ENCODE data around the gene CLTB. TPM values are rescaled to one million over a fixed set of nuclear protein-coding genes. Genes with fewer than 3 reads are reported as not detected.
A peak's percentile ranks its signal among the peaks of the same experiment; 100 is the strongest.

CLTB gene
- total and polyA plus RNA-seq, 2 of the 4 experiments (the other 2 are of a cell fraction) = 87.6 to 99.9 TPM

DNA sequence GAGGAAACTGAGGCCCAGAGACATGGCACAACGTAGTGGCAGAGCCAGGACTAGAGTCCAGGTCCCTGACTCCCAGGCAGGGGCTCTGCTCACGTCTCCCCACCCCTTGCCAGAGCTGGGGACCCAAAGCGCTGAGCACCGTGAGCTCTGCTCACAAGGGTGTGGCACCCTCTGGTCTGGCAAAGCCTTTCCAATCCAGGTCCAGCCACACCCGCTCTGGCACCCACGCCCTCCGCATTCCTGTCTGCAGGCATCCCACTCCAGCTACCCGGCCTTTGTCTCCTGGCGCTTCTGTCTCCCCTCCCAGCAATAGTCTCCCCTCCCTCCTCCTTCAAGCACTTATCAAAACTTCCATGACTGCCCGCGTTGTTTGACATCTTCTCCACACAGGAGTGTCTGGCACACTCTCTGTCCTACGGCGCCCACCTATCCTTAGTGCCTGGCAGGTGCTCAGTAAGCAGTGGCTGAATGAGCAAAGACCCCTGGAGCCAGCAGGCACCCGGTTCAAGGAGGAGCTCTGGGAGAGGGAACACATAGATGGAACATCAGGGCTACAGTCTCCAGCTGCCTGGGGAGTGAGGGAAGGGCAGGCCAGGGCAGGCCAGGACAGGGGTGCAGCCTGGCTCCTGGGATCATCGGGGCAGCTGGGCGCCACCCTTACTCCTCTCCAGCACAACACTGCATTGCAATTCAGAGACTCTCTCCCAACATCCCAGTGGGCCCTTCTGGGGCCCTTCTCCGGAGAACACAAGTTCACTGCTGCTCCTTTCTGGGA, 15.8 kb downstream of the CLTB start:
- peaks cover 4% of the 10 kb centered on the region; the same call in 1 of the 2 replicates for H4K20me1 ChIP-seq (ENCODE audit: insufficient read depth, low read length)
- H4K8ac ChIP-seq (ENCODE audit: low read depth in 2 of 2, low read length in 2 of 2) = no peak overlapping the region
- H3K36me3 ChIP-seq (ENCODE audit: control insufficient read depth, insufficient read depth, low read length) = peaks cover 14% of the 10 kb centered on the region
- no peak overlapping the region for H3K4ac ChIP-seq (ENCODE audit: low read depth, low read length)
- H3K4me1 ChIP-seq (ENCODE audit: control insufficient read depth, insufficient read depth, low read length) = no peaks in the 10 kb centered on the region; the same call in 1 of the 2 replicates
- WGBS, 2 experiments (ENCODE audit: extremely low coverage in 2 of 2, insufficient read length in 1 of 2) = 88% methylated on average over 7 of the region's 17 CpGs; no CpG with 5 or more reads in 1 of the 2 experiments
- H3K79me1 ChIP-seq (ENCODE audit: low read depth in 1 of 2, low read length in 2 of 2) = peaks cover 6 to 19% of the 10 kb centered on the region in 2 experiments; a peak in 3 of 4 replicates
- H2AK9ac ChIP-seq (replicated peaks; ENCODE audit: low read depth, low read length, poor library complexity) = peak overlapping the region; percentile 42
- no peaks in the 10 kb centered on the region for H3K9me3 ChIP-seq (ENCODE audit: control insufficient read depth, insufficient read depth, low read length)
- no peak overlapping the region for H3K23ac ChIP-seq (ENCODE audit: low read depth, low read length)
- H3K4me3 ChIP-seq (ENCODE audit: insufficient read depth, low read depth, low read length) = no peak overlapping the region
- CTCF ChIA-PET = no interaction called here
- ATAC-seq (ENCODE audit: low read depth) (no peak), DNase-seq (no peak)
- peak overlapping the region; percentile 32 for H2AFZ ChIP-seq (replicated peaks; ENCODE audit: low read length, poor library complexity)
- H3K4me2 ChIP-seq (ENCODE audit: low read depth, low read length) = no peak overlapping the region
- H3K9me1 ChIP-seq (ENCODE audit: insufficient read depth, low read length) = no peaks in the 10 kb centered on the region; the same call in 1 of the 2 replicates
- intact Hi-C loops (cut with micrococcal nuclease) (no loop called here), in situ Hi-C loops (cut with MboI; ENCODE audit: low sequenced_read_pairs) (no loop called here), dilution Hi-C loops (cut with HindIII; ENCODE audit: low sequenced_read_pairs, unreplicated experiment) (no loop called here)
- H3K9ac ChIP-seq (ENCODE audit: low read depth, low read length) = no peak overlapping the region
- H2BK120ac ChIP-seq (ENCODE audit: low read depth, low read length) = no peak overlapping the region
- BruUV-seq (replicated peaks) = no TSS peak
- H2BK15ac ChIP-seq (ENCODE audit: low read depth, low read length) = no peak overlapping the region
- H3K56ac ChIP-seq (ENCODE audit: extremely low read depth, insufficient read depth, low read length) = no peak overlapping the region
- no peak overlapping the region for H3K27ac ChIP-seq (ENCODE audit: insufficient read depth, low read length)
- H4K5ac ChIP-seq (ENCODE audit: low read depth, low read length) = no peak overlapping the region
- no peak overlapping the region for H2AK5ac ChIP-seq (ENCODE audit: low read depth, low read length)
- H2BK20ac ChIP-seq (ENCODE audit: low read depth, low read length) = no peak overlapping the region
- H3K18ac ChIP-seq (ENCODE audit: low read depth, low read length) = no peak overlapping the region
- H3K27me3 ChIP-seq (ENCODE audit: control insufficient read depth, insufficient read depth, low read length) = no peaks in the 10 kb centered on the region
- POLR2A ChIA-PET (ENCODE audit: unreplicated experiment) = no interaction called here
- H2BK5ac ChIP-seq (ENCODE audit: low read depth, low read length, poor library complexity, severe bottlenecking) = no peak overlapping the region
- H3K14ac ChIP-seq (replicated peaks; ENCODE audit: low read depth, low read length) = no peak overlapping the region; the same call in 1 of the 2 replicates
- H4K91ac ChIP-seq (ENCODE audit: insufficient read depth, low read depth, low read length) = no peak overlapping the region
- TF ChIP-seq NFE2L2 (IDR thresholded peaks at IDR 0.05; ENCODE audit: low read depth, low read length) = no peak
- TF ChIP-seq CHD1 (IDR thresholded peaks at IDR 0.05; ENCODE audit: low read depth, low read length) = no peak
- TF ChIP-seq ELK1 (IDR thresholded peaks at IDR 0.05; ENCODE audit: borderline replicate concordance, low read depth, low read length) = no peak
- no peak for TF ChIP-seq FOS (IDR thresholded peaks at IDR 0.05; ENCODE audit: low read depth, low read length)
- TF ChIP-seq POLR2A (IDR thresholded peaks at IDR 0.05; ENCODE audit: low read depth, low read length) = no peak
- TF ChIP-seq CEBPB (IDR thresholded peaks at IDR 0.05; ENCODE audit: low read depth, low read length) = no peak
- no peak for TF ChIP-seq CTCF (conservative IDR thresholded peaks at IDR 0.05; ENCODE audit: low read depth, low read length)
- no peak for TF ChIP-seq RFX5 (IDR thresholded peaks at IDR 0.05; ENCODE audit: low read depth, low read length)
- no peak for TF ChIP-seq BHLHE40 (IDR thresholded peaks at IDR 0.05; ENCODE audit: low read depth, low read length)
- TF ChIP-seq RAD21 (IDR thresholded peaks at IDR 0.05; ENCODE audit: low read length) = no peak
- TF ChIP-seq RCOR1 (IDR thresholded peaks at IDR 0.05; ENCODE audit: insufficient replicate concordance, low read length) = no peak
- TF ChIP-seq MXI1 (IDR thresholded peaks at IDR 0.05; ENCODE audit: borderline replicate concordance, low read depth, low read length) = no peak
- no peak for TF ChIP-seq USF2 (IDR thresholded peaks at IDR 0.05; ENCODE audit: low read depth, low read length)
- TF ChIP-seq MAFK (IDR thresholded peaks at IDR 0.05; ENCODE audit: low read depth, low read length) = no peak
- no peak for TF ChIP-seq SMC3 (IDR thresholded peaks at IDR 0.05; ENCODE audit: low read depth, low read length)

All from IMR-90 (cell line).